Neural crest cell (in vitro differentiated cells): ENCODE data around the gene LPP. TPM values are rescaled to one million over a fixed set of nuclear protein-coding genes. Genes with fewer than 3 reads are reported as not detected.
"Not testable (repeated sequence)": the region's sequence is repeated elsewhere in the genome, so short reads cannot be mapped to it uniquely, and the experiment has no call there.

Experiments
- DNase-seq: peaks from one replicate; pipeline ENCODE4 v3.0.0; 2021; ENCODE audit warnings: low read depth, mixed read lengths, low spot score
- H3K27ac Mint-ChIP-seq: one replicate; pipeline ENCODE4 v1.8.0; 2021; ENCODE audit warnings: mild to moderate bottlenecking, mixed read lengths; ENCODE audit not compliant: unreplicated experiment
- H3K27me3 Mint-ChIP-seq: 2 replicates; pipeline ENCODE4 v1.8.0; 2021; ENCODE audit warnings: low read depth, mild to moderate bottlenecking, mixed read lengths
- H3K36me3 Mint-ChIP-seq: 2 replicates; pipeline ENCODE4 v1.8.0; 2021; ENCODE audit warnings: low read depth, mild to moderate bottlenecking, mixed read lengths
- H3K4me1 Mint-ChIP-seq: 2 replicates; pipeline ENCODE4 v1.8.0; 2021; ENCODE audit warnings: mixed read lengths
- H3K4me3 Mint-ChIP-seq: one replicate; pipeline ENCODE4 v1.8.0; 2021; ENCODE audit warnings: mild to moderate bottlenecking, mixed read lengths
- H3K9me3 Mint-ChIP-seq: 2 replicates; pipeline ENCODE4 v1.8.0; 2021; ENCODE audit warnings: mixed read lengths
- total RNA-seq: library from RNA; stranded (reverse); gene quantifications from 2 replicates; pipeline ENCODE4 v1.2.1, GENCODE V29; 2021
- TF ChIP-seq, protein P1 (sequence below): fragments of 200-600 bp; sonication (generic); conservative IDR thresholded peaks from 2 replicates; pipeline ENCODE4 v1.5.0; 2021; ENCODE audit warnings: antibody characterized with exemption, mild to moderate bottlenecking

The LPP gene
- total RNA-seq, 1 donor from 2014 or later = 38.7 TPM

DNA sequence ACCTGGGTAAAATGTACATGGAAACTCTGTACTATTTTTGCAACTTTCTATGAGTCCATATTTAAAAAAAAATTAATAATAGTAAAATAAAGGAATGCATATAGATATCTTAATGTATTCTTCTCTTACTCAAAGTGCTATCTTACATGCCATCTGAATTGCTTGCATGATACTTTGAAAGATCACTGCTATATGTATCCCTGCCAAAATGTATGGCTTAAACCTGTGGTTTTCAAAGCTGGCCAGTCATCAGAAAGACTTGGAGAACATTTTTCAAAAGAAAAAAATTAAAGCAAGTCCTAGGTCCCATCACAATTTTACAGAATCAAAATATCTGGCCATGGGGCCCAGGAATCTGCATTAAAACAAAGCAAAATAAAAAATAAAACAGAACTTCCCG, 262.1 kb downstream of the LPP start:
- Mint-ChIP-seq H3K4me1 (peaks cover 6% of the 10 kb centered on the region), H3K36me3 (peaks cover 7% of the 10 kb centered on the region), H3K27ac (no peak overlapping the region), H3K9me3 (peaks cover 2% of the 10 kb centered on the region), H3K27me3 (no peaks in the 10 kb centered on the region), H3K4me3 (no peak overlapping the region)
- DNase-seq = no peak
- TF ChIP-seq, protein P1, sequence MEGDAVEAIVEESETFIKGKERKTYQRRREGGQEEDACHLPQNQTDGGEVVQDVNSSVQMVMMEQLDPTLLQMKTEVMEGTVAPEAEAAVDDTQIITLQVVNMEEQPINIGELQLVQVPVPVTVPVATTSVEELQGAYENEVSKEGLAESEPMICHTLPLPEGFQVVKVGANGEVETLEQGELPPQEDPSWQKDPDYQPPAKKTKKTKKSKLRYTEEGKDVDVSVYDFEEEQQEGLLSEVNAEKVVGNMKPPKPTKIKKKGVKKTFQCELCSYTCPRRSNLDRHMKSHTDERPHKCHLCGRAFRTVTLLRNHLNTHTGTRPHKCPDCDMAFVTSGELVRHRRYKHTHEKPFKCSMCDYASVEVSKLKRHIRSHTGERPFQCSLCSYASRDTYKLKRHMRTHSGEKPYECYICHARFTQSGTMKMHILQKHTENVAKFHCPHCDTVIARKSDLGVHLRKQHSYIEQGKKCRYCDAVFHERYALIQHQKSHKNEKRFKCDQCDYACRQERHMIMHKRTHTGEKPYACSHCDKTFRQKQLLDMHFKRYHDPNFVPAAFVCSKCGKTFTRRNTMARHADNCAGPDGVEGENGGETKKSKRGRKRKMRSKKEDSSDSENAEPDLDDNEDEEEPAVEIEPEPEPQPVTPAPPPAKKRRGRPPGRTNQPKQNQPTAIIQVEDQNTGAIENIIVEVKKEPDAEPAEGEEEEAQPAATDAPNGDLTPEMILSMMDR = no peak

DNA sequence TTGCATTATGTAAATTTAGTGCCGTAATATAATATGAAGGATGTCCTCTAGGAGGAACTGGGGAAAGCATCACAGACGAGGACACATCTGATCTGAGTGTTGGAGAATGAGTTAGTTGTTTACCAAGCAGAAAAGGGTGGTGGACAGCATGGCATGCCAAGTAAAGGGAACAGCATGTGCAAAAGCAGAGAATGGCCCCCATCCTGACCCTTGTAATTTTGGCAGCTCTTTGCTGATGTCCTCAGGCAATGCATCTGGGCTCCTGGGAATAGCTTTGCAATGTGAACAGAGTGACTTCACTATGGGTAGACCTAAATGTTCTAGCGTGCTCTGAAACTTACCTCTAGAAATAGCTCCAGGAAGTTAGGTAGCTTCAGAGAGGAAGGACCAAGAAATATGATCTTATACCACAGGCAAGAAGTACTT, 263.3 kb downstream of the LPP start:
- no peak for DNase-seq
- peaks cover 6% of the 10 kb centered on the region for H3K4me1 Mint-ChIP-seq

DNA sequence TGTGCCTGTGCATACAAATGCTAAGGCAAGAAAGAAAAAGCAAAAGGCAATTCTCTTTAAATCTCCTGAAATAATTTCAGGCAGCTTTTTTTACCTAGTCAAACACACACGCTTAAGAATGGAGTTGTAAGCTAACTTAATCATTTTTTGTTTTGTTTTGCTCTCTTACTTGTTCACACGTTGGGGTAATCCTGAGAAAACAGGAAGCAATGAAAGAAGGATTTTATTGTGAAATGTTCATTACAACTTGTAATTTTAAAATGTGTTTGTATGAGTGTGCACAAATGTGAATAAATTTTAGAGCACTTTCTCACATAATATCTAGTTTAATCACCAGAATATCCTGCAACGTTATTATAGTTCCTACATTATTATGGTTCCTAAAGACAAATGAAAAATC, 263.8 kb downstream of the LPP start:
- no peak overlapping the region for H3K4me3 Mint-ChIP-seq
- TF ChIP-seq, protein P1 = no peak
- peaks cover 2% of the 10 kb centered on the region for H3K9me3 Mint-ChIP-seq
- no peaks in the 10 kb centered on the region for H3K27me3 Mint-ChIP-seq
- H3K4me1 Mint-ChIP-seq = peaks cover 6% of the 10 kb centered on the region
- DNase-seq = no peak
- no peak overlapping the region for H3K27ac Mint-ChIP-seq
- peaks cover 7% of the 10 kb centered on the region for H3K36me3 Mint-ChIP-seq

More for the DNA sequence above, 263.3 kb downstream of the LPP start:
- H3K4me3 Mint-ChIP-seq = no peak overlapping the region
- TF ChIP-seq, protein P1 = no peak
- H3K9me3 Mint-ChIP-seq = peaks cover 2% of the 10 kb centered on the region
- H3K36me3 Mint-ChIP-seq = peaks cover 7% of the 10 kb centered on the region
- no peak overlapping the region for H3K27ac Mint-ChIP-seq
- no peaks in the 10 kb centered on the region for H3K27me3 Mint-ChIP-seq

DNA sequence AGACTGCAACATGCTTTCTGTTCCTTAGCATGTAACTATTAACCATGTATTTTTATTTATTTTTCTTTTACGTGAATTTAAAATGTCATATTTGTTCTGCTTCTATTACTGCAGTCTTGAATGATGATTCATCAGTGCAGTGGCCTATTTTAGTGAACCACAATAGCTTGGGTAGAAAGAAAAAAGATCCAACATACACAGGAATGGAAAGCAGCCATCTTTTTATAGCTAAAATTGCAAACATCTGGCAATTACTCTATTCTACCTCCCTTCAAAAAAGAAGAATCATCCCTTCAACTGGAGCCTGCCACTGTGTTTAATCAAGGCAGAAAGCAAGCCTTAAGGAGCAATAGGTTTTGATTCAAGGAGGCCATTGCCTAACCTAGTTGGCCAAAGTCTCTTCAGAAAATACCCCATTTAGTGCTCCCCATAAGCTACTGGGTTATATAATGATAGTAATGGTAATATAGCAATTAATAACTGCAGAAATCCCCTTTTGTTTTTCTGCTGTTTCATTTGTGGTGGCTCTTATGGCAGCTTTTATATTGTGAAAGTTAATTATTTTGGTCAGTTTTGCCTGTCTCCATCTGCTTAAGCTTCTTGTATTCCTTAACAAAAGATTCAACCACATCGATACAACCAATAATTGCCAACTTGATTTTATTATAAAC, 267.3 kb downstream of the LPP start:
- H3K36me3 Mint-ChIP-seq = peaks cover 39% of the 10 kb centered on the region
- no peak for DNase-seq
- H3K9me3 Mint-ChIP-seq = peaks cover 25% of the 10 kb centered on the region
- no peak overlapping the region for H3K4me3 Mint-ChIP-seq
- H3K27ac Mint-ChIP-seq = no peak overlapping the region
- H3K4me1 Mint-ChIP-seq = no peaks in the 10 kb centered on the region
- no peaks in the 10 kb centered on the region for H3K27me3 Mint-ChIP-seq
- TF ChIP-seq, protein P1 = no peak

DNA sequence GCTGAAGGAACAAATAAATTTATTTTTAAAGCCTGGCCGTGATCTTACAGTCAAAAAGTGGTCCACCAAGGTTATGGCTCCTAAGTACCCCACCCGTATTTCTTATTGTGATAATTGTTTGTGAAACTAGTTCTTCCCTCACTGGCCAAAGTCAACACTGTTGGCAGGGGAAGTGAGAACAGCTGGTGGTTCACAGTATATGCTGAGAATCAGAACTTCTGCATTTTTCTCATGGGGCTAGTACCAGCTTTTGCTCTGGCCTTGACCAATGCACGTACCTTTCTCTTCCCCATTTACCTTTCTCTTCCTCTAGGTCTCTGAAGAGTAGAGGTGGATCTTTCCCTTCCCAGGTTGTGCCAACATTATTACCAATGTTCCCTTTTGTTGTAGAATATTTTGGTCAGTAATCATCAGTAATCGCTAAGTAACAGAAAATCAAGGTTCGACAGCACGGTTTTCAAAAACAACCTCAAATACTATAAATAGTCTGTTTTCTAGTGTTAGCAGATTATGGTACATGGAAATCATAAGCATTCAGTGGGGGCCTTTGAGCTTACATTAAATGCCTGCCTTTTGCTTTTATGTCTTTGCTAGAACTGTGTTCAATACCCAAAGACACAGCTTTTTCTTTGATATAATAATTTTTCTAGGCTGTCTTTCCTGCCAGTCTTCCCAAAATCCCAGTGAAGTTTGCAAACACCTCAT, 268.0 kb downstream of the LPP start:
- no peak overlapping the region for H3K4me3 Mint-ChIP-seq
- DNase-seq = no peak
- no peaks in the 10 kb centered on the region for H3K27me3 Mint-ChIP-seq
- TF ChIP-seq, protein P1 = no peak
- peaks cover 31% of the 10 kb centered on the region for H3K9me3 Mint-ChIP-seq
- no peak overlapping the region for H3K27ac Mint-ChIP-seq
- H3K4me1 Mint-ChIP-seq = no peaks in the 10 kb centered on the region
- peaks cover 43% of the 10 kb centered on the region for H3K36me3 Mint-ChIP-seq

DNA sequence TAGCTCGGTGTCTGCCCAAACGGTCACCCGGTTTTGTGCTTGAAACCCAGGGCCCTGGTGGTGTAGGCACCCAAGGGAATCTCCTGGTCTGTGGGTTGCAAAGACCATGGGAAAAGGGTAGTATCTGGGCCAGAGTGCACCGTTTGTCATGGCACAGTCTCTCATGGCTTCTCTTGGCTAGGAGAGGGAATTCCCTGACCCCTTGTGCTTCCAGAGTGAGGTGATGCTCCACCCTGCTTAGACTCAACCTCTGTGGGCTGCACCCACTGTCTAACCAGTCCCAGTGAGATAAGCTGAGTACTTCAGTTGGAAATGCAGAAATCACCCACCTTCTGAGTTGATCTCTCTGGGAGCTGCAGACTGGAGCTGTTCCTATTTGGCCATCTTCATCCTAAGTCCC, 274.0 kb downstream of the LPP start:
- Mint-ChIP-seq H3K36me3 (peaks cover 49% of the 10 kb centered on the region), H3K9me3 (peaks cover 32% of the 10 kb centered on the region)
- H3K4me1 Mint-ChIP-seq, H3K27ac Mint-ChIP-seq, DNase-seq, H3K27me3 Mint-ChIP-seq, H3K4me3 Mint-ChIP-seq: not testable (repeated sequence)
